Sciatic nerve (tissue), 2 donors: ENCODE data around the gene ADRA2C. TPM values are rescaled to one million over a fixed set of nuclear protein-coding genes. Genes with fewer than 3 reads are reported as not detected.

Experiments
- ATAC-seq: fragments of 200-7000 bp; cut with Tn5 transposase; one replicate; pipeline ENCODE4 v1.9.1; 2020; ENCODE audit warnings: mild to moderate bottlenecking, moderate library complexity
- DNase-seq: peaks from one replicate; pipeline ENCODE4 v3.0.0-alpha.2; 2020; ENCODE audit warnings: low spot score
- intact Hi-C: fragments of 100-400 bp; cut with DNase I; formaldehyde crosslinking; loops from one replicate; pipeline ENCODE4 v1.14.2; 2022
- total RNA-seq: library from RNA; stranded (reverse); fragmentation: NEBNext Ultra II Directional; extraction: Animal tissue kit (Norgen Biotek cat#: 25700); gene quantifications from one replicate; pipeline ENCODE4 v1.2.1, GENCODE V29; 2021
- donor health status: DM: no; HTN: no; CAD: no.
- donor health status: DM: no; HTN: no; CAD: no.

The ADRA2C gene
- total RNA-seq: 4.8 TPM

DNA sequence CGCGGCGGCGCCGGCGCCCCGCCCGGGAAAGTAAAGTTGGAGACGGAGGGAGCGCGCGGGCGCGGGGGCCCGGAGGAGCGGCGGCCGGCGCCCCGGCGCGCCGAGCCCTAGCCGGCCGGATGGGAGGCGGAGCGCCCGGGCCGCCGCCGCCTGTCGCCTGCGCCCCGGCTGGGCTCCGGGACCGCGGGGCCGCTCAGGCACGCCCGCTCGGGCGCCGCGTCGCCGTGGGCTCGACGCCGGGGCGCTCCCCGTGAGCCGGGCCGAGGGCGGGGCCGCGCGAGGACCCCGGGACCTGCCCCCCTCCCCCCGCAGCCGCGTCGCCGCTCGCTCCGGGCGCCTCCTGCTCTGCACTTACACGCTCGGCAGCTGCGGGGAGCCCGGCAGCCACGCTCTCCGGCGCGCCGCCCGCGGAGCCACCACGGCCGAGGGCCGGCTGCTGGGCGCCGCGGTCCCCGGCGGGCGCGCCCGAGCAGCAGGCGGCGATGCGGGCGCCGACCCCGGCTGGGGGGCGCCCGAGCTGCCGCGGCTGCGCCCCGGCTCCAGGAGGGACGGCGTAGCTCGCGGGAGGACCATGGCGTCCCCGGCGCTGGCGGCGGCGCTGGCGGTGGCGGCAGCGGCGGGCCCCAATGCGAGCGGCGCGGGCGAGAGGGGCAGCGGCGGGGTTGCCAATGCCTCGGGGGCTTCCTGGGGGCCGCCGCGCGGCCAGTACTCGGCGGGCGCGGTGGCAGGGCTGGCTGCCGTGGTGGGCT is at the start of gene ADRA2C:
ADRA2C (plus strand) TSS at position 350 of the 749 bp plus-strand sequence; CDS start at position 572, 222 bp downstream.
- DNase-seq (no peak), ATAC-seq (no peak)
- intact Hi-C loops: no loop called here

DNA sequence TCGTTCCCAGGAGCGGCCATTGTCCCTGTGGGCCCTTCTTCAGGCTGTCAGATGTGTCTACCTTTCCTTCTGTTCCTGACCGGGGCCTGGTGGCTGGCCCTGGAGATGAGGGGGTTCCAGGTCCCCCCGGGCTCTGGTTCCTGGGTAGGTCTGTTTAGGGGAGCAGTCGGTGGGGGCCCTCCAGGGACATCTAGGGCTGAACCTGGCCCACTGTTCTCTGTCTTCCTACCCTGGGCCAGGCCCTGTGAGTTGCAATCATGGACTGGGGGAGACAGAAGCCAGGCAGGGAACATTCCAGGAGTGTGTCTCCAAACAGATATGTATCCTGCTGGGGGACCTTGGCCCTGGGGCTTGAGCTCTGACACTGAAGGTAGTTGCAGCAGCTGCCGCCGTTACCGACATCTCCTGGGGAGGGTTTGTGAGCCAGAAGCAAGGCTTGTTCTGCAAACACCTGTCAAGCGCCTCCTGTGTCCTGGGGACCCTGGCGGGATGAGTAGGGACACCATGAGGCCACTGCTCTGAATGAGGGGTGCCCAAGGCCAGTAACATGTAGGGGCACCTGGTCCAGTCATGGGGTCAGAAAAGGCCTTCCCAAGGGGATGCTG is 49.5 kb upstream of the ADRA2C start:
- ATAC-seq (no peak), DNase-seq (no peak)
- intact Hi-C loops: no loop called here

DNA sequence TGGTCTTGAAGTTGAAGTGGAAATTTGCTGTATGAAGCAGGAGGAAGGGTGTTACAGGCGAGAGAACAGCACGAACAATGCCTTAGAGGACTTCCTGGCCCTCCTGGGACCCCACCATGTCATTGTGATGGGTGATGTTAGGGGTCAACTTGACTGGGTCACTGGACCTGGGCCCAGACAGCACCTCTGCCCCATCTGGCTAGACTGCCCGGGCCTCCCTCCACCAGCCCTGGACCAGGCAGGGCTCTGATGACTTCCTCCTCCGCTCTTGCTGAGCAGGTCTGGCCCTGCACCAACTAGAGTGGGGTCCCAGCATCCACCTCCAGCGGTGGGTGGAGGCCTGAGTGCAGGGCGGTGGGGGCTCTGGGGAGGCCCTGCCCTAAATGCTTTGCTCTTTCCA is 48.9 kb upstream of the ADRA2C start:
- ATAC-seq (no peak), DNase-seq (no peak)
- intact Hi-C loops: no loop called here

DNA sequence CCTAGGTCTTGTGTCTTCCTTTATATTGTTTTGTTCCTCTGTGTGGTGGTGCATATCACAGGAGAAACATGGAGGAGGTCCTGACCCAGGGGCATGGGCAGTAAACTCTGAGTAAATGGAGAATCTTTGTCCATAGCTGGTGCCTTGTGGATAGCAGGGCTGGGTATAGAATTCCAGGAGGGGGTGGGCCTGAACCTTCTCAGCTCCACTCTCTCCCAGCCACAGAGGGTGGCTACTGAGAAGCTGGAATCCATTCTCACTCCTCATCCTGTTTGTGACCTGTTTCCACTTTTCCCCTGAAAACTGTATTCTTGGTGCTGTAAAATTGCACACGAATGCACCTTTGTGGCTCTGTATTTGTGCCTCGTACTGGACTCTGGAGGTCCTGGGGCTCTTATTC is 47.7 kb upstream of the ADRA2C start:
- DNase-seq: no peak
- no peak for ATAC-seq
- intact Hi-C loops: no loop called here

DNA sequence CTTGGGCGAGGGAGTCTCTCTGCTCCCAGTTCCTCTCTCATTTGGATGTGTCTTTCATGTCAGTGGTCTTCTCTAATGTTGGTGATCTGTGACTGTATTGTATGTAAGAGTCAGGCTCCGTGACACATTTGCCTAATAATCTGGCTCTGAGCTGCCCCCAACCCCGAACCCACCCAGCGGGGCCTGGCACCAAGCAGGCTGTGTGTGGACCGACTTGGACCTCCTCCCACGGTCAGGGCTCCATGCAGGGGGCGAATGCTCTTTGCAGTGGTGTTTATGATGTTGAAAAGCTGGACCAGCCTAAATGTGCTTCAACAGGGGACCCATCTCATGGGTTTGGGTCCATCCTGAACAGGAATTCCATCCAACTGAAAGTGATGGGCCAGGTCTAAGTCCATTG is 47.0 kb upstream of the ADRA2C start:
- DNase-seq (no peak), ATAC-seq (no peak)
- intact Hi-C loops: no loop called here

DNA sequence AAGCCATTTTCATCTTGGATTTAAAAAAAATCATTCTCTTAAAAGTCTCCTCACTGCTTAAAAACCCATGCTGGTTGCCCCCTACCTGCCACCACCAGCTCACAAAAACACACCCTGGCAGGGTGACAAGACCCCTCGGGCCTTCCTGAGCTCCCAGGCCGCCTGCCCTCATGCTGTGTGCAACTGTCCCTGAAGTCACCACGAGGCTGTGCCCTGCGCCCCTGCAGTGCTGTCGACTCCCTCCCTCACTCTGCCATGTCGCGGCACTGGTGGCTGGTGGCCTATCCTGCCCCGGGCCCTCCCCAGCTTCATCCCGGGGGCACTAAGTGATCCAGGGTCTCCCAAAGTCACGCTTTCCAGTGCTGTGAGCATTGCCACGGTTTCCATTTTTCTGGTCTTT is 46.3 kb upstream of the ADRA2C start:
- no peak for ATAC-seq
- no peak for DNase-seq
- intact Hi-C loops: no loop called here

DNA sequence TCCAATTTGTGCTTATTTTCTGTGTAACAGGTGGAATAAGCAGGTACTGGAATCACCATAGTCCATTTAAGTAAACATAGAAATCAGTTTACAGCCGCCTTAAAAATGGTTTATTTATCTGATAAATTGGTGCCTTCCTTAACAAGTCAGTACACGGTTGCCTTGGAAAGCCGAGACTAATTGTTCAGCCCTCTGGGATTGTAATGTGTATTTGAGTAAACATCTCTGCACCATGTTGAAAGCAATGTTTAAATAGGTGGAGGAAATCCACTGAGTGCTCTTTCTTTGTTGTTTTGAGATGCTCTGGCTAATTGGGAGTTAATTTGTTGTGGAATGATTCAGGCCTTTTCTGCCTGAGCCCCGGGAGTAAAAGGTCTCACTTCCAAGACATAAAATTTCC is 45.7 kb upstream of the ADRA2C start:
- ATAC-seq: no peak

DNA sequence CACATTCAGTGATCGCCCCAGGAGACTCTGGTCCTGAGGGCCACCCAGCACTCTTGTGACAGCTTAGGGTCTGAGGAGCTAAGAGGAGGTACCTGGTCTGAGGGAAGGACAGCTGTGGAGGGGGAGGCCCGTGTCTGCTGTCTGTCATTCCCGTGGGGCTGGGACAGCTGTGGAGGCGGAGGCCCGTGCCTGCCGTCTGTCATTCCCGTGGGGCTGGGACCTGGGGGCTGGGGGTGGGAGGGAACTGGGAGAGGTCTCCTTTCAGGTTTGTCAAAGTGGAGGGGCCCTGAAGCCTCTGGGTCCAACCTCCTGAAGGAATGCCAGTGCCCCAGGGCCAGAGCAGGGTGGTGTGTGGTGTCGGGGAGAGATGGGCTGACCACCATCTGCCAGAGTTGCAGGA is 45.0 kb upstream of the ADRA2C start:
- intact Hi-C loops: no loop called here
- no peak for ATAC-seq
- DNase-seq: no peak

More for the DNA sequence above, 45.7 kb upstream of the ADRA2C start:
- no peak for DNase-seq
- intact Hi-C loops: no loop called here

DNA sequence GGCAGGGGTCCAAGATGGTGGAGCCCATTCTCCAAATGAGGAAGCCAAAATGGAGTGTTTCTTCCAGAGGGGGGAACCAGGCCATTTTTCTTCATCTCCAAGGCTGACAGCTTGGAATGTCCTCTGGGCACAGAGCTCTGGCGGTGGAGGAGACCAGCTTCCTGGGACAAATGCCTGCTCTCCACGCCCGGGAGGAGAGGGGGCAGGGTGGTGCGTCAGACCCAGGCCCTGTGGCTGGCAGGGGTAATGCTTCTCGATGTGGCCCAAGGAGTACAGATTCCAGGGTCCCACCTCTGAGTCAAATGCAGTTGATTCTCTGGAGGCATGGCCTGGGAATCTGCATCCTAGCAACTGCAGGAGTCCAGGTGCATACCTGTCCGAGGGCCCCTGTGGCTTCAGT is 44.6 kb upstream of the ADRA2C start:
- DNase-seq (no peak), ATAC-seq (no peak)
- intact Hi-C loops: no loop called here

DNA sequence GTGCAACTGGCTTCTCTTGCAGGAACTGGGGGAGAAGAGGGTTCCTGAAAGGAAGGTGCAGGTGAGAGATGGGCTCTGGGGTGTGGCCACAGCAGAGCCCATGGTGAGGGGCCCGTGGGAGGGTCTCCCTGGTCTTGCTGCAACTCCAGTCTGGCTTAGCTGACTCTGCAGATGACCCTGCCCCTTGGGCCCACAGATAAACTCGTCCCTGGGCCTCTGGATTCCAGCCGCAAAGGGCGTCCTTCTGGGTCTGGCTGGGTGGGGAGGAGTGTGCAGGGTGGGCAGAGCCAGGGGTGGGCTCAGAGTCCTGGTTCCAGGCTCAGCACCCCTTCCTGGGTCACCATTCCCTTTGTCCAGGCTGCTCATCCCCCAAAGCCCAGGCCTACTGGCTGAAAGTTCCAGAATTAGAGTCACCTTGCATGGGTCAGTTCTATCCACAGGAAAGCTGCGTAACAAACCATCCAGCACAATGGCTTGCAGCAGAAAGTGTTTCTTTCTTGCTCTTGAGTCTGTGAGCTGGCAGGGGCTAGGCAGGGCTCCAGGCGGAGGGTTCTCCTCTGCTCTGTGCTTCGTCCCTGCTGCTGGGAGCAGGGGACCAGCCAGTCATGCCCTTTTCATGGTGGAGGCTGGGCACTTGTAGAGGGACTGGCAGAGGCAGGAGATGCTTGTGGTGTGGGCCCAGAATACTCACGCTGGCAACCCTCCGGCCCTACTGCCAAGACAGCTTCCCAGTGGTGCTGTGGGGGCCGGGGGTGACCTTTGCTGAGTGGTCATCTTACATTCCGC is 43.5 kb upstream of the ADRA2C start:
- intact Hi-C loops: no loop called here
- DNase-seq (no peak), ATAC-seq (no peak)

DNA sequence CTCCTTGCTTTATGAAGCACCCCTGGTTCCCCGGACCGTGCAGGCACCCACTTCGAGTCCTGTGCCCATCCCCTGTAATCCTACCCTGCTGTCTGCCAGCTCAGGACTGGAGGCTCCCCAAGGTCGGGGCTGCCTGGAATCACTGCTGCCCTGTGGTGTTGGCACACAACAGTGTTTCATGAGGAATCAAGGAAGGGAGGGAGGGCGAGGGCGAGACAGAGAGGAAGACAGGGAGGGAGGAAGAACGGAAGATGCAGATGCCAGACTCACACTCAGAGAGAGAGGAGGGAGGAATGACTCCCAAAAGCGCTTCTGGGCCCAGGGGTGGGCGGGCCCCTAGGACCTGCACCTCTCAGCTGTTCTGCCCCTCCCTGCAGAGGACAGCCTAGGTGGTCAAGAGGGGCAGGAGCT is 42.9 kb upstream of the ADRA2C start:
- DNase-seq (no peak), ATAC-seq (no peak)
- intact Hi-C loops: no loop called here

DNA sequence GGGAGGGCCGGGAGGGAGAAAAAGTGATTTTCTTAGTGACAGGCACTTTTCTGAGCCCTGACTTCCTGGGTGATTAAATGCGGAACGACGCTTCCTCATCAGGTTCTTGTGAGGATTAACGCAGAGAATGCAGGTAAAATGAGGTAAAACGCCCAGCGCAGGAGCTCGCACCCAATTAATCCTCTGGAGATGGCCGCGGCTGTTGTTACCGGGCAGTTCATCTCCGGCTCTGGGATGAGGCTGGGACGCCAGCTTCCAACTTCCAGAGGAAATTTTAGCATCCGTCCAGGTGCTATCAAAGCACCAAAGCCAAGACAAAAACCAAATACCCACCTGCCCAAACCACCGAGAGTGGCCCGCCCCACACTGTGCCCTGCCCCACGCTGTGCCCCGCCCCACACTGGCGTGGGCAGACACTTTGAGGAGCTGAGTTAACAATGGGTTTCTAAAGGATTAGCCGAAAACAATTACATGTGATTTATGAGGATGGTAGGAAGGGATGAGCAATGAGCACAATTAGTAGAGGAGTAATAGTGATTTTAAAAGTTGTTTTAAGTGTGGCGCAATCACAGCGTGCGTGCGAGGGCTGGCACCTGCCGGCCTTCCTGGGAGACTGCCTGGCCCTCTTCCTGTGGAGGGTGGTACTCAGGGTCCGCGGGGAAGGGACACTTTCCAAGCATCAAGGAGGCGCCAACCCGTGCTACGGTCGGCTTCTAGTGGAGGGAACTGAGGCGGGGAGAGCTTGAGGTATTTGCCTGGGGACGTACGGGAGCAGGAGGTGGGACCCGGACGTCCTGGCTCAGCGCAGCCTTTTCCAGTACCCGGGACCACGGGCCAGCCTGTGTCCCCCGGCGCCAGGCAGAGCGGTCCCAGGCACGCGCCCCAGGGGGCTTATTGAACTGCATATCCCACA is 41.6 kb upstream of the ADRA2C start:
- intact Hi-C loops: no loop called here
- DNase-seq (no peak), ATAC-seq (no peak)

DNA sequence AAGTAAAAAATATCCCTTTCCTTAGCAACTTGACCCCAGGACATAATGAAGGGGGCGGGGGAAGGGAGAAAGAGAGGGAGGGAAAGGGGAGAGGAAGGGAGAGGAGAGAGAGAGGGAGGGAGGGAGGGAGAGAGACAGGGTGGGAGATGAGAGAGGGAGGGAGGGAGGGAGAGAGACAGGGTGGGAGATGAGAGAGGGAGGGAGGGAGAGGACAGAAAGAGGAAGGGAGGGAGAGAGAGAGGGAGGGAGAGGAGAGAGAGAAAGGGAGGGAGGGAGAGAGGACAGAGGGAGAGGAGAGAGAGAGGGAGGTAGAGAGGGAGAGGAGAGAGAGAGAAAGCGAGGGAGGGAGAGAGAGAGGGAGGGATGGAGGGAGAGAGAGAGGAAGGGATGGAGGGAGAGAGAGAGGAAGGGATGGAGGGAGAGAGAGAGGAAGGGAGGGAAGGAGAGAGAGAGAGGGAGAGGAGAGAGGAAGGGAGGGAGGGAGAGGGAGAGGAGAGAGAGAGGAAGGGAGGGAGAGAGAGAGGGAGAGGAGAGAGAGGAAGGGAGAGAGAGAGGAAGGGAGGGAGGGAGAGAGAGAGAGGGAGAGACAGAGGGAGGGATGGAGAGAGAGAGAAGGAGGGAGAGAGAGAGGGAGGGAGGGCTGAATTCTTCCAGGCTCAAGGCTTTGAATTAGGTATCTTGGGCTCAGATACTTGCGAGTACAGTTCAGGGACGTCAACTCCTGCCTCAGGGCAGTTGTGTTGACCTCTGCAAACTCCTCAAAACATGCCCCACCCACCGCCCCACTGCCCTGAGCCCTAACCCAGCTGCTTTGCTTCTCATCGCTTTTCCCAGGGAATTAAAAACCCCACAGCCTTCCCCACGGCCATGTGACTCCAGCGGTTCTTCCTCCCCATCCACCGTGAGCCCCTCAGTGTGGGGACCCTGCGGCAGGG is 40.0 kb upstream of the ADRA2C start:
- ATAC-seq: no peak
- intact Hi-C loops: no loop called here
- no peak for DNase-seq

DNA sequence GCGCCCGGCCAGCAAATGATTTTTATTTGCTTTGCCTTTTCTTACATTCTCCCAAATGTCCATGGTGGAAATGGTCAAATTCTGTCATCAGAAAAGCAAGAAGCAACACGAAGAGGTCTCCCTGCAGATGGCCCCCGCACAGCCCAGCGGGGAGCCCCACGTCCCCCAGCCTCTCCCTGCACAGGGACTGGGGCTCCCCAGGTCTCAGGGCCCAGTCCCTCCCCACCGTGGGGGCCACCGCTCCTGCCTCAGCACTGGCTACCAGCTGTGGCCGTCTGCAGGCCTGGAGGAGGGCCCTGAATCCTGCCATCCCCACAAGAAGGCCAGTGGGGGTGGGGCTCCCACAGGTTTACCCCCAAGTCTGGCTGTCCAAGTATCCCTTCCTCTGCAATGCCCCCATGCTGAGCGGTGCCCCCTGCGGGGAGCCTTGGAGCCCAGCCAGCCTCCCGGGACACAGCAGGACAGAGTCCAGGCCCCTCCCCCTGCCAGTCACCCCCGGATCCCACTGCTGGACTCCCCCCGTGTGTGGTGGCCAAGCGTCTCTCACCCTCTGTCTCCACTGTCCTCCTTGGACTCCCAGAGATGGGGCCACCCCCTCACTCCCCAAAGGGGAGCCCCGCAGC is 38.2 kb upstream of the ADRA2C start:
- DNase-seq (no peak), ATAC-seq (no peak)
- intact Hi-C loops: no loop called here

DNA sequence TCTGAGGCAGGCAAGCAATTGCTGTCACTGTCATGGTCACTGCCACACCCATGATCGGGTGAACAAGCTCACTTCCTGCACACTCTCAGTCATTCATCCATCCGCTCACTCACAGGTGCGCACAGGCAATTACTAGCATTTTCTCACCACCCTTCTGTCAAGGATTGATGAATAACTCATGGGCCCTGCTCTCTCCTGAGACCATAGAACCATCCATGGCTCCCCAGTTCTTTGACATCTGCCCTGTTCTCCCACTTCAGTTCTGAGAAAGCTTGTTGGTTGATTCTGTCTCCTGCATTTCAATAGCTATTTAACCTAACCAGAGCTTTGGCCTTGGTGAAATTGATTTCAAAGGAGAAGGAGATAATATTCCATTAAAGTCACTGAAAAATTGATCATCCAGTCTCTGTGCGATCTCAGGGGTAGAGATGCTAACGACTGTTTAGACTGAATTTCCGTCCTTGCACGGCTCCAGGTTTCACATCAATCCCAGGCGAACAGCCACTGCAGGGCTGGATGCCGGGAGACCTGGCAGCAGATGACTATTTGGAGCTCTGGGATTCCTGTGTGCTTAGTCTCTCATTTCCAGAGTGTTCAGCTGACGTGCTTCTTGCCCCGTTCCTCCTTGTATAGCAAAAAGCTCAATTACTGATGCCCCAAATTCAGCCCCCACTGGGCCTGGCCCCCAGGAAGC is 36.9 kb upstream of the ADRA2C start:
- intact Hi-C loops: no loop called here
- DNase-seq (no peak), ATAC-seq (no peak)

DNA sequence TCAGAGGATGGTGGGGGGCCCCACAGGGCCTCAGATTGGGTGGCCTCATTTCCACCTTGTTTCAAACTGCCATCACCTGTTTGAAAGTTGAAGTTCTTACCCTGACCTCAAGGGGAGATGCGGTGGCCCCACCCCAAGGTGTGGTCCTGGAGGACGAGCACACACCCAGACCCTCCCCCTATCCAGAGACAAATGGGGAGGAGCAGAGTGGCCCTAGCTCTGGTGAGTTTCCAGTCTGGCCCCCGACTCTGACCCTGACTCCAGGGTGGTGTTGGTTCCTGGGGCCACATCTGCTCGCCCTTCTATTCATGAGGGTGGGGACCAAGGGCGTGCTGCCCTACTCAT is 36.3 kb upstream of the ADRA2C start:
- DNase-seq (no peak), ATAC-seq (no peak)
- intact Hi-C loops: no loop called here

DNA sequence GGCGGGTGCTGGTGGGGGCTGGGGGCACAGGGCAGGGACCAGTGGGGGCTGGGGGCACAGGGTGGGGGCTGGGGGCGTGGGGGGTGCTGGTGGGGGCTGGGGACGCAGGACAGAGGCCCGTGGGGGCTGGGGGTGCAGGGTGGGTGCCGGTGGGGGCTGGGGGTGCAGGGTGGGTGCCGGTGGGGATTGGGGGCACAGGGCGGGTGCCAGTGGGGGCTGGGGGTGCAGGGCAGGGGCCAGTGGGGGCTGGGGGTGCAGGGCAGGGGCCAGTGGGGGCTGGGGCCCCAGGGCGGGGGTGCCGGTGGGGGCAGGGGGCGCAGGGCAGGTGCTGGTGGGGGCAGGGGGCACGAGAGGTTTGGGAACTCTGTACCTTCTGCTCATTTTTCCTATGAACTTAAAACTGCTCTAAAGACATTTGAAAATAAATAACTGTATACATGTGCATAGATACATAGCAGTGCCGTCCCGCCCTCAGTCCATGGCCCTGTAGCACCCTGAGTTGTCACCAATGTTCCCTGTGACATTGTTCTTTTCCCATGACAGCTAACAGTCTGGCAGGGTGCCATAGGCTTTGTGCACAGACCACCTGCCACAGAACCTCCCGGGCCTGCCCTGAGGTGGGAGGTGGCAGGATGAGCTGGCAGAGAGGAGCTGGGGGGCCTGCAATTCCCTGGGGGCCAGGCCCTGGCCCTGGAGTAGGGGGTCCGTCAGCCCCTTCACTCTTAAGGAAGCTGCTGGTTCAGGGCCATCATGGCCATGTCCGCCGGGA is 35.6 kb upstream of the ADRA2C start:
- DNase-seq: no peak
- ATAC-seq: no peak
- intact Hi-C loops: no loop called here
